Brain microvascular endothelial cell (primary cell): ENCODE measurements around the gene SEC14L5.

Source experiments
- DNase-seq: peaks from one replicate; pipeline ENCODE4 v3.0.0-alpha.2; 2020
- H3K27ac ChIP-seq: fragments of 250-450 bp; sonication (Bioruptor Pico); 2 replicates; pipeline ENCODE4 v1.5.1; 2020; ENCODE audit warnings: mild to moderate bottlenecking, moderate library complexity
- H3K27me3 ChIP-seq: fragments of 250-450 bp; sonication (Bioruptor Pico); replicated peaks from 2 replicates; pipeline ENCODE4 v1.5.1; 2020; ENCODE audit warnings: mild to moderate bottlenecking
- H3K36me3 ChIP-seq: fragments of 250-450 bp; sonication (Bioruptor Pico); replicated peaks from 2 replicates; pipeline ENCODE4 v1.5.1; 2020; ENCODE audit warnings: mild to moderate bottlenecking
- H3K4me3 ChIP-seq: 2 replicates; pipeline ENCODE4 v1.5.1; 2011; ENCODE audit warnings: low read depth, mild to moderate bottlenecking, control low read depth, low read length, moderate library complexity
- in situ Hi-C: cut with HindIII; loops from 2 replicates; pipeline ENCODE4 v1.10.0; 2017; ENCODE audit warnings: low sequenced_read_pairs, low pct_ligation_motif_present
- TF ChIP-seq, protein P1 (sequence below): IDR thresholded peaks from 2 replicates; pipeline ENCODE4 v1.5.1; 2011; ENCODE audit warnings: low read depth, mild to moderate bottlenecking, moderate library complexity, low read length, control low read depth, inconsistent platforms; ENCODE audit errors: missing control alignments

SEC14L5 gene

DNA sequence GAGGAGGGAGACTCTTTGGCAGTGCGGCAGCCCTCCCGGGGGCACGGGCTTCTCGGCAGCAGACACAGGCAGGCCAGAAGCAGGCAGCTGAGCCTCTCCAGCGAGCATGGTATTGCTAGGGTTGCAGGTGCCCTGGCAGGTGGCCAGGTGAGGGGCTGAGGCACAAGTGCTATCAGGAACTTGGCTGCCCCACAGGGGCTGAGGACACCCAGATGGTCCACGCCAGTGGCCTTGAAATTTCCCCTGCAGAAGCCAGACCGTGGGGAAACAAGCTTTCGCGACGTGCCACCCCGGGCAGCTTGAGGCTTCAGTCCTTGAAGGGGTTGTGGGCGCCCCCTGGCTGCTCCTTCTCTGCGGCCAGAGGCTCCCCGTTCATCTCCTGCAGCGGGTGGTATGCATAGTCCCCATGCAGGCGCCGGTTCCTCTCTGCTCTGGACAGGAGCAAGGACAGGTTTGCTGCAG, 67.1 kb downstream of the SEC14L5 start:
- TF ChIP-seq, protein P1, sequence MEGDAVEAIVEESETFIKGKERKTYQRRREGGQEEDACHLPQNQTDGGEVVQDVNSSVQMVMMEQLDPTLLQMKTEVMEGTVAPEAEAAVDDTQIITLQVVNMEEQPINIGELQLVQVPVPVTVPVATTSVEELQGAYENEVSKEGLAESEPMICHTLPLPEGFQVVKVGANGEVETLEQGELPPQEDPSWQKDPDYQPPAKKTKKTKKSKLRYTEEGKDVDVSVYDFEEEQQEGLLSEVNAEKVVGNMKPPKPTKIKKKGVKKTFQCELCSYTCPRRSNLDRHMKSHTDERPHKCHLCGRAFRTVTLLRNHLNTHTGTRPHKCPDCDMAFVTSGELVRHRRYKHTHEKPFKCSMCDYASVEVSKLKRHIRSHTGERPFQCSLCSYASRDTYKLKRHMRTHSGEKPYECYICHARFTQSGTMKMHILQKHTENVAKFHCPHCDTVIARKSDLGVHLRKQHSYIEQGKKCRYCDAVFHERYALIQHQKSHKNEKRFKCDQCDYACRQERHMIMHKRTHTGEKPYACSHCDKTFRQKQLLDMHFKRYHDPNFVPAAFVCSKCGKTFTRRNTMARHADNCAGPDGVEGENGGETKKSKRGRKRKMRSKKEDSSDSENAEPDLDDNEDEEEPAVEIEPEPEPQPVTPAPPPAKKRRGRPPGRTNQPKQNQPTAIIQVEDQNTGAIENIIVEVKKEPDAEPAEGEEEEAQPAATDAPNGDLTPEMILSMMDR, result peak; percentile 68
- Histone ChIP-seq H3K4me3 (no peak overlapping the region), H3K36me3 (no peaks in the 10 kb centered on the region), H3K27me3 (no peaks in the 10 kb centered on the region), H3K27ac (no peak overlapping the region)
- in situ Hi-C loops, result no loop called here
- no peak for DNase-seq

DNA sequence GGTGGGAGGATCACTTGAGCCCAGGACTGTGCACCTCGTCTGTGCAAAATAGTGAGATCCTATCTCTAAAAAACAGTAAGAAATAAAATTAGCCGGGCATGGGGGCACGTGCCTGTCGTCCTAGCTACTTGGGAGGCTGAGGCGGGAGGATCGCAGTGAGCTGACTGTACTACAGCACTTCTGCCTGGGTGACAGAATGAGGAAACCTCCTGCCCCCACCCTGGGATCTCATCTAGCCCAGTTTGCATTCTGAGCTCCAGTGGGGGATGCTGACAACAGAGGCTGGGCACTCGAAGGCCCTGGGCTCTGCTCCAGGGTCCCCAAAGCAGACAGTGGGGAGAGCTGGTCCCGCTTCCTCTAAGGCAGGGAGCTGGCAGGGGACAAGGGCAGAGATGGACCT, 68.5 kb downstream of the SEC14L5 start:
- TF ChIP-seq, protein P1, result no peak
- no peak overlapping the region for H3K4me3 ChIP-seq
- no peak overlapping the region for H3K27ac ChIP-seq
- H3K36me3 ChIP-seq, result no peaks in the 10 kb centered on the region
- in situ Hi-C loops, result no loop called here
- H3K27me3 ChIP-seq, result no peaks in the 10 kb centered on the region
- no peak for DNase-seq

DNA sequence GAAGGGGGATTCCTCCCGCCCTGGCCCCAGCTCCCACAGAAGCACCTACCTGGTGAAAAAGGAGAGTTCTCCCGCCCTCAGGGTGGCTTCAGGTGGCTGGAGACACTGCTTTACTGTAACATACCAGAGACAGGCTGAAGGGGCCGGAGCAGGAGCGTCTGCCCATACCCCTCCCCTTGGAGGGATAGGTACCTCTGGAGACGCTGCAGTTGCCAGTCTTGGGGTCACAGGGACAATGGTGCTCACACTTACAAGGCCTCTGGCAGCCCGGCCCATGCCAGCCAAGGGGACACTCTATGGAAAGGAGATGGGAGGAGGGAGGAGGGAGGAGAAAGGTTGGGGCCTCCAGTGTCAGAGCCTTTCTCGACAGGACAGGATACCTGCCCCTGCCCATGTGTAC, 69.0 kb downstream of the SEC14L5 start:
- in situ Hi-C loops, result no loop called here
- TF ChIP-seq, protein P1, result no peak
- Histone ChIP-seq H3K27ac (no peak overlapping the region), H3K36me3 (no peaks in the 10 kb centered on the region), H3K4me3 (no peak overlapping the region), H3K27me3 (no peaks in the 10 kb centered on the region)
- DNase-seq, result no peak

DNA sequence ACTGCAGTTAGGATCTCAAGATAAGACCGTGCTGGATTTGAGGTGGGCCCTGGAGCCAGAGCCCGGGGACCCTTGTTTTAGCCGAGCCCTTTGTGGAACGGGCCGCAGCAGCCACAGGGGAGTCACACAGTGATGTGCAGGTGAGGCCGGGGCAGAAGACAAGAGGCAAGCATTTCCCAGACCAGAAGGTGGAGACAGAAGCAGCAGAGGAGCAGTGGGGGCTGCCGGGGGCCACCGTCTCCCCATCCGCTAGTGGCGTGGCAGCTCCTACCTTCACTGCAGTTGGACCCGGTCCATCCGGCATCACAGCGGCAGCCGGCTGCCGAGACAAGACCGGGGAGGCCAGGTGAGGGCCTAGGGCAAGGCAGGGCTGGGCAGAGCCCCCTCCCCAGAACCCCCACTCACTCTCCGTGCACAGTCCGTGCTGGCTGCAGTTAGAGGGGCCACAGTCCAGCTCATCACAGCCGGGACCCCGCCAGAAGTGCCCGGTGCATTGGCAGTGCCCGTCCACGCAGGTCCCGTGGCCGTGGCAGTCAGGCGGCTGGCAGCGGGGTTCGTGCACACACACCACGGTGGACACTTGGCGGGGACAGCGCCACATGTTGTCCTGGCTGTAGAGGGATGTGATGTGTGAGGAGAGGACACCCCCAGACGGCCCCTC, 69.6 kb downstream of the SEC14L5 start:
- in situ Hi-C loops, result no loop called here
- Histone ChIP-seq H3K4me3 (no peak overlapping the region), H3K27ac (no peak overlapping the region), H3K36me3 (no peaks in the 10 kb centered on the region), H3K27me3 (no peaks in the 10 kb centered on the region)
- TF ChIP-seq, protein P1, result no peak
- no peak for DNase-seq

DNA sequence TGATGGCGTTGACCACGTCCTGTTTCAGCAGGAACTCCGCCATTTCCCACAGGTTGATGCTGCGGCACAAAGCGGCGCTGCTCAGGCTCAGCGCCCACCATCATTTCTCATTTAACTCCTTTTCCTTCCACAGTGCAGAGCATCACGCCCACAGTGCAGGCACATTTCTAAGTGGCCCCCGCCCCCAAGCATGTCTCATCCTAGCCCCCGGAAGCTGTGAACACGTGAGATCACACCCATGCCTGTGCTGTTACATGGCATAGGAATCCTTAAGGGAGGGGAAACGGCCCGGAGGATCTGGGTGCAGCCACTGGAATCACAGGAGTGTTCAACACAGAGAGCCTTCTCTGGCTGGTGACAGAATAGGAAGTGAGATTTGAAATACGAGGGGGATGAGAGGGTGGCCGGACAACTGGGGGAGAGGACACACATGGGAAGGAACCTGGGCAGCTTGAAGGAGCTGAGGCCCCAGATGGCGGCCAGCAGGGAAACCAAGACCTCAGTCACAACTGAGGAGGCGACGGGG, 70.9 kb downstream of the SEC14L5 start:
- Histone ChIP-seq H3K27me3 (no peaks in the 10 kb centered on the region), H3K36me3 (no peaks in the 10 kb centered on the region), H3K27ac (no peak overlapping the region), H3K4me3 (no peak overlapping the region)
- TF ChIP-seq, protein P1, result no peak
- no peak for DNase-seq
- in situ Hi-C loops, result no loop called here
